SIG-M5 treated with dmso at 0.1 percent for 504 hours (cell line): Measurements from ENCODE around the gene NDUFC1.
"Not testable (repeated sequence)": the region's sequence is repeated elsewhere in the genome, so short reads cannot be mapped to it uniquely, and the experiment has no call there.

ENCODE experiments used
- DNase-seq: peaks from one replicate; lab custom pipeline; 2025; ENCODE audit not compliant: unreplicated experiment; lab: John Stamatoyannopoulos, UW

NDUFC1 gene

GRCh38 chr4:139299536-139299935, 2.7 kb downstream of the NDUFC1 start:
- no peak for DNase-seq

- peak; percentile 68 for DNase-seq
Measured at GRCh38 chr4:139297001-139297410, 5.3 kb downstream of the NDUFC1 start.

GRCh38 chr4:139295942-139296299, 6.4 kb downstream of the NDUFC1 start:
- no peak for DNase-seq

GRCh38 chr4:139295206-139295941, 6.9 kb downstream of the NDUFC1 start:
- peak; percentile 91 for DNase-seq

GRCh38 chr4:139286186-139286698, 16.0 kb downstream of the NDUFC1 start:
- DNase-seq = no peak

- no peak for DNase-seq
Measured at GRCh38 chr4:139282721-139283075, 19.6 kb downstream of the NDUFC1 start.

GRCh38 chr4:139282065-139282720, 20.1 kb downstream of the NDUFC1 start:
- no peak for DNase-seq

- no peak for DNase-seq
Measured at GRCh38 chr4:139279760-139280620, 22.3 kb downstream of the NDUFC1 start, which contains the start of gene MGARP. Gene MGARP (minus strand): TSS chr4:139280225. CDS start chr4:139280158, 67 bp downstream.

GRCh38 chr4:139278912-139279759, 23.1 kb downstream of the NDUFC1 start:
- DNase-seq = no peak

- no peak for DNase-seq
Measured at GRCh38 chr4:139278485-139278884, 23.8 kb downstream of the NDUFC1 start.

- no peak for DNase-seq
Measured at GRCh38 chr4:139275281-139275735, 27.0 kb downstream of the NDUFC1 start.

GRCh38 chr4:139274790-139275189, 27.5 kb downstream of the NDUFC1 start:
- DNase-seq = no peak

GRCh38 chr4:139273835-139274234, 28.4 kb downstream of the NDUFC1 start:
- DNase-seq = no peak

- no peak for DNase-seq
Measured at GRCh38 chr4:139267301-139267700, 35.0 kb downstream of the NDUFC1 start.

- DNase-seq = peak; percentile 65
Measured at GRCh38 chr4:139266583-139267257, 35.6 kb downstream of the NDUFC1 start.

- DNase-seq = no peak
Measured at GRCh38 chr4:139266208-139266582, 36.1 kb downstream of the NDUFC1 start.

- no peak for DNase-seq
Measured at GRCh38 chr4:139265654-139266053, 36.6 kb downstream of the NDUFC1 start.

GRCh38 chr4:139256349-139256748, 45.9 kb downstream of the NDUFC1 start:
- DNase-seq = no peak

- DNase-seq = not testable (repeated sequence)
Measured at GRCh38 chr4:139255581-139255980, 46.7 kb downstream of the NDUFC1 start.

- no peak for DNase-seq
Measured at GRCh38 chr4:139253713-139254112, 48.6 kb downstream of the NDUFC1 start.
